ENCODE results near the gene DMAC2. TPM values are rescaled to one million over a fixed set of nuclear protein-coding genes. Genes with fewer than 3 reads are reported as not detected.

Gene DMAC2
- total RNA-seq, 1 experiment from 2014 or later: 57.8 TPM

DNA sequence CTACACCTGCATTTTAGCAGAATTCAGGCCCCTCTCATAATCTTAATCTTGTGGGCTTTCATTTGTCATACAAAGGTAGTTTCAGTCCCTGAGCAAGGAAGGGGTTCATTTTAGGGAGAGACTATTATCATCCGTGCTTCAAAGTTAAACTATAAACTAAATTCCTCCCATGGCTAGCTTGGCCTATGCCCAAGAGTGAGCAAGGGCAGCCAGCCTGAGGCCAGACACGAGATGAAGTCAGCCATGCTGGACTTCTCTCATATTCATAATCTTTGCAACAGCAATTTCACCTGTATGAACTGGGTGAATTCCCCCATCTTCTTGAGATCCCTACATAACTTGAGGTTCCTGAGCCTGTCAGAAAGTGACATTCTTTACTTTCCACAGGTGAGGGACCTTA is 16.2 kb upstream of the DMAC2 start:
- H3K36me3 ChIP-seq: no peaks in the 10 kb centered on the region
- no peak overlapping the region for H3K27ac ChIP-seq
- H3K4me1 ChIP-seq (replicated peaks): no peaks in the 10 kb centered on the region
- no peaks in the 10 kb centered on the region for H3K9me3 ChIP-seq (replicated peaks)
- H3K4me3 ChIP-seq: no peak overlapping the region
- H3K27me3 ChIP-seq (replicated peaks): peaks cover 59% of the 10 kb centered on the region
- DNase-seq (ENCODE audit: low read depth in 1 of 2, low spot score in 2 of 2): no peak

GRCh38 chr19:41452584-41453275 is 13.0 kb upstream of the DMAC2 start:
- no peak overlapping the region for H3K4me3 ChIP-seq
- H3K36me3 ChIP-seq: no peaks in the 10 kb centered on the region
- no peaks in the 10 kb centered on the region for H3K9me3 ChIP-seq (replicated peaks)
- DNase-seq (ENCODE audit: low read depth in 1 of 2, low spot score in 2 of 2): no peak
- H3K4me1 ChIP-seq (replicated peaks): no peaks in the 10 kb centered on the region
- H3K27ac ChIP-seq: no peak overlapping the region
- H3K27me3 ChIP-seq (replicated peaks): peaks cover 41% of the 10 kb centered on the region

DNA sequence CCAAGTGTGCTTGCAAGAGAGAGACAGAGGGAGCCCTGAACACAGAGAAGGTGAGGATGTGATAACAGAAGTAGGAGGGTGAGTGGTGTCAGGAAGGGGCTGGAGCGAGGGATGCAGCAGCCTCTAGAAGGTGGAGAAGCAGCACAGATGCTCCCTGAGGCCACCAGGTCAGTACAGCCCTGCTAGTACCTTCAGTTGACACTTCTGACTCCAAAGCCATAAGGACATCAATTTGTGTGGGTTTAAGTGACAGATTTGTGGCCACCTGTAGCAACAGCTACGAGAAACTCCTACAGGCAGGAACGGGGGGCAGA is 10.1 kb upstream of the DMAC2 start:
- H3K36me3 ChIP-seq: no peaks in the 10 kb centered on the region

GRCh38 chr19:41449079-41449864 is 9.6 kb upstream of the DMAC2 start:
- DNase-seq (ENCODE audit: low read depth in 1 of 2, low spot score in 2 of 2): peak; percentile 60 to 69
- Histone ChIP-seq H3K9me3 (replicated peaks) (no peaks in the 10 kb centered on the region), H3K36me3 (no peaks in the 10 kb centered on the region), H3K27me3 (replicated peaks) (peaks cover 21% of the 10 kb centered on the region), H3K4me1 (replicated peaks) (no peaks in the 10 kb centered on the region), H3K4me3 (no peak overlapping the region), H3K27ac (no peak overlapping the region)

More for the DNA sequence above, 10.1 kb upstream of the DMAC2 start:
- no peaks in the 10 kb centered on the region for H3K4me1 ChIP-seq (replicated peaks)
- H3K27me3 ChIP-seq (replicated peaks): peaks cover 21% of the 10 kb centered on the region
- H3K9me3 ChIP-seq (replicated peaks): no peaks in the 10 kb centered on the region
- no peak overlapping the region for H3K4me3 ChIP-seq
- no peak for DNase-seq (ENCODE audit: low read depth in 1 of 2, low spot score in 2 of 2)
- H3K27ac ChIP-seq: no peak overlapping the region

DNA sequence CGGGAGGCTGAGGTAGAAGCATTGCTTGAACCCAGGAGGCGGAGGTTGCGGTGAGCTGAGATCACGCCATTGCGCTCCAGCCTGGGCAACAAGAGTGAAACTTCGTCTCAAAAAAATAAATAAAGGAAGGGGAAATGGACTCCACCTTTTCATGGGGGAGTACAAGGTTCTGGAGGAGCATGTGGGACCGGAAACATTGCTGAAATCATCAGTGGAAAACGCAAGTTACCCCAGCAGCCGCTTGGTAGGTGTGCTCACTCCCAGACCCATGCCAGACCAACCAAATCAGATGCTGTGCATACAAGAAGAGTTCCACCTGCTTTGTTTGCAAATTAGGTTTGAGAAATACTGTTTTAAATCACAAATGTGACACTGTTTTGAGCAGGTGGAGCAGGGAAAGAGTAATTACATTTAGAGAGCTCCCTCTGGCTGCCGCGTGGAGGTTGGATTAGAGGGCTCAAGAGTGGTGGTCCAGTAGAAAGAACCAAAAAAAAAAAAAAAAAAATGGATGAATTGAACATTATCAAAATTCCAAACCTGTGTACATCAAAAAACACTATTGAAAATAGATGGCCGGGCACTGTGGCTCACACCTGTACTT is 8.1 kb upstream of the DMAC2 start:
- H3K4me3 ChIP-seq: no peak overlapping the region
- H3K9me3 ChIP-seq (replicated peaks): no peaks in the 10 kb centered on the region
- peaks cover 18% of the 10 kb centered on the region for H3K27me3 ChIP-seq (replicated peaks)
- no peak for DNase-seq (ENCODE audit: low read depth in 1 of 2, low spot score in 2 of 2)
- H3K4me1 ChIP-seq (replicated peaks): no peaks in the 10 kb centered on the region
- no peaks in the 10 kb centered on the region for H3K36me3 ChIP-seq
- H3K27ac ChIP-seq: no peak overlapping the region

- no peak overlapping the region for H3K4me3 ChIP-seq
- no peak overlapping the region for H3K27ac ChIP-seq
- H3K27me3 ChIP-seq (replicated peaks): peaks cover 18% of the 10 kb centered on the region
- no peaks in the 10 kb centered on the region for H3K9me3 ChIP-seq (replicated peaks)
- no peak for DNase-seq (ENCODE audit: low read depth in 1 of 2, low spot score in 2 of 2)
- H3K4me1 ChIP-seq (replicated peaks): no peaks in the 10 kb centered on the region
- H3K36me3 ChIP-seq: no peaks in the 10 kb centered on the region
Measured at GRCh38 chr19:41445575-41445974, 5.9 kb upstream of the DMAC2 start.

- Histone ChIP-seq H3K4me3 (no peak overlapping the region), H3K36me3 (no peaks in the 10 kb centered on the region), H3K4me1 (replicated peaks) (no peaks in the 10 kb centered on the region), H3K9me3 (replicated peaks) (no peaks in the 10 kb centered on the region), H3K27ac (no peak overlapping the region), H3K27me3 (replicated peaks) (peaks cover 14% of the 10 kb centered on the region)
- DNase-seq (ENCODE audit: low read depth in 1 of 2, low spot score in 2 of 2): no peak
Measured at GRCh38 chr19:41443813-41444455, 4.2 kb upstream of the DMAC2 start.

DNA sequence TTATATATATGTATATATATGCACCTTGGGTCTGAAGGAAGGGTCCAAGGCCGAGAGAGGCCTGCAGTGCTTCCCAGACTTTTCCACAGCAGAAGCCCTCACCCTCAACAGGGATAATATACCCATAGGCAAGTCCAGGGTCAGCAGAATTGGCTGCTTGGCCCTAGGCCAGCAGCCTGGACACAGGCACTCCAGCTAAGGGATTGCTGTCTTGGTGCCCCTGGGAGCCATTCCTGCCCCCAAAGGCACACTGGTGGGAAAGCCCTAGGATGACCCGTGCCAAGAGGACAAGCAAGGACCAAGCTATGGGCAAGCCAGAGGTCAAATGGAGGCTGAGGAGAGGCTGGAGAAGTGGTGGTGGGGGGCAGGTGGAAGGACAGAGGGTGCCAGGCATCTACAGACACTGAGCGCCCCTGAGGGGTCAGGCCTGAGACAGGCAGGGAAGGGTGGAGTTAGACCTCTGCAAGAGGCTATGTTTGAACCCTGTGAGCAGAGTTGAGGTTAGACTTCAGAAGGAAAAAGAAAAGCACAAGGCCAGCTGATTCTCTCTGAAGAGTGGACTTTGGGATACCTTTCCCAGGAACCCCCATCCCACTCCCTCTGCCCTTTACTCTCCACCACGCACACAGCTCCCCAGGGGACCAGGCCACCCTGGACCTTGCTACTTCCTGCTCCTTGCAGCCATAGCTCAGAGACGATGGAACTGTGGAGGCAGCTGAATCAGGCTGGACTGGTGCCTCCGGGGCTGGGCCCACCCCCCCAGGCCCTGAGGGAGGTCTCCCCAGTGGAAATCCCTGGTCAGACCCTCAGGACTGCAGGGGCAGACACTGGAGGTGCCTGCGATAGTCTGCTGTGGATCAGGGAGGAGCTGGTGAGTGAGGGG is 3.0 kb upstream of the DMAC2 start, which contains the start of gene ERICH4:
TSS of gene ERICH4 (plus strand) at position 684 of the 883 bp plus-strand sequence. CDS start at position 698, 14 bp downstream.
- Histone ChIP-seq H3K27ac (no peak within 1 kb of the TSS), H3K4me3 (no peak within 1 kb of the TSS), H3K9me3 (replicated peaks) (no peaks in the 10 kb centered on the region), H3K4me1 (replicated peaks) (no peaks in the 10 kb centered on the region), H3K27me3 (replicated peaks) (peaks cover 14% of the 10 kb centered on the region), H3K36me3 (peaks cover 6% of the 10 kb centered on the region)
- no peak for DNase-seq (ENCODE audit: low read depth in 1 of 2, low spot score in 2 of 2)

DNA sequence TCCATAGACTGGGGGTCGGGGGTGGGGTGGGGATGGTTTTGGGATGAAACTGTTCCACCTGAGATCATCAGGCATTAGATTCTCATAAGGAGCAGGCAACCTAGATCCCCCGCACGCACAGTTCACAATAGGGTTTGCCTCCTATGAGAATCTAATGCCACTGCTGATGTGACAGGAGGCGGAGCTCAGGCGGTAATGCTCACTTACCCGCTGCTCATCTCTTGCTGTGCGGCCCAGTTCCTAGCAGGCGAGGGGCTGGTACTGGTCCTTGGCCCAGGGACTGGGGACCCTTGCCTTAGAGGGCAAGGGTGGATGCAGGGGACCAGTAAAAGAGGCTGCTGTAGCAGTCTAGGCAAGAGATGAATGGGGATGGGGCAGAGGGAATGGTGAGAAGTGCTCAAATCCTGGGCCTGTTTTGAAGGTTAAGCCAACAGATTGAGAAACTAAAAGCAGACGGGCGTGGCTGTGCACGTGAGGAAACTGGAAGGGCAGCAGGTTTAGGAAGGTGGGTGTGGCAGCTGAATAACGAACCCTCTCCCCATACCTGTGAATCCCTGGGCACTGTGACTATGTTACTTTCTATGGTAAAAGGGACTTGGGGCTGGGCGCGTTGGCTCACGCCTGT is 1.7 kb upstream of the DMAC2 start:
- Histone ChIP-seq H3K9me3 (replicated peaks) (no peaks in the 10 kb centered on the region), H3K27ac (no peak overlapping the region), H3K27me3 (replicated peaks) (peaks cover 14% of the 10 kb centered on the region), H3K36me3 (peaks cover 11% of the 10 kb centered on the region), H3K4me3 (no peak overlapping the region), H3K4me1 (replicated peaks) (no peaks in the 10 kb centered on the region)
- DNase-seq (ENCODE audit: low read depth in 1 of 2, low spot score in 2 of 2): no peak

- no peaks in the 10 kb centered on the region for H3K27me3 ChIP-seq (replicated peaks)
- H3K36me3 ChIP-seq: peaks cover 27% of the 10 kb centered on the region
- DNase-seq (ENCODE audit: low read depth in 1 of 2, low spot score in 2 of 2): no peak
- H3K9me3 ChIP-seq (replicated peaks): no peaks in the 10 kb centered on the region
- H3K4me3 ChIP-seq: no peak overlapping the region
- no peak overlapping the region for H3K27ac ChIP-seq
- H3K4me1 ChIP-seq (replicated peaks): no peaks in the 10 kb centered on the region
Measured at GRCh38 chr19:41437944-41438574, 1.7 kb downstream of the DMAC2 start.

DNA sequence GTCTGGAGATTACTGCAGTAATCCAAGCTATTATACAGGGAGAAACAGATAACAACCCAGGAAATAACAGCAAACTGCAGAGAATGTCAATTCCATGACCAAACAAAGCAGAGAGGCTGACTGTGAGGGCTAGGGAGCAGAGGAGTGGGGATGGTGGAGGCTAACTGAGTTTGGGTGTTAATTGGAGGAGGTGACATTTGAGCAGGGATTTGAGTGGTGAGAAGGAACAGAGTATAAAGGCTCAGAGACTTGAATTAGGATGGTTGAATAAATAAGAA is 3.1 kb downstream of the DMAC2 start:
- H3K27ac ChIP-seq: no peak overlapping the region
- H3K4me1 ChIP-seq (replicated peaks): no peaks in the 10 kb centered on the region
- no peak overlapping the region for H3K4me3 ChIP-seq
- no peaks in the 10 kb centered on the region for H3K9me3 ChIP-seq (replicated peaks)
- H3K27me3 ChIP-seq (replicated peaks): no peaks in the 10 kb centered on the region
- no peak for DNase-seq (ENCODE audit: low read depth in 1 of 2, low spot score in 2 of 2)
- H3K36me3 ChIP-seq: peaks cover 38% of the 10 kb centered on the region

DNA sequence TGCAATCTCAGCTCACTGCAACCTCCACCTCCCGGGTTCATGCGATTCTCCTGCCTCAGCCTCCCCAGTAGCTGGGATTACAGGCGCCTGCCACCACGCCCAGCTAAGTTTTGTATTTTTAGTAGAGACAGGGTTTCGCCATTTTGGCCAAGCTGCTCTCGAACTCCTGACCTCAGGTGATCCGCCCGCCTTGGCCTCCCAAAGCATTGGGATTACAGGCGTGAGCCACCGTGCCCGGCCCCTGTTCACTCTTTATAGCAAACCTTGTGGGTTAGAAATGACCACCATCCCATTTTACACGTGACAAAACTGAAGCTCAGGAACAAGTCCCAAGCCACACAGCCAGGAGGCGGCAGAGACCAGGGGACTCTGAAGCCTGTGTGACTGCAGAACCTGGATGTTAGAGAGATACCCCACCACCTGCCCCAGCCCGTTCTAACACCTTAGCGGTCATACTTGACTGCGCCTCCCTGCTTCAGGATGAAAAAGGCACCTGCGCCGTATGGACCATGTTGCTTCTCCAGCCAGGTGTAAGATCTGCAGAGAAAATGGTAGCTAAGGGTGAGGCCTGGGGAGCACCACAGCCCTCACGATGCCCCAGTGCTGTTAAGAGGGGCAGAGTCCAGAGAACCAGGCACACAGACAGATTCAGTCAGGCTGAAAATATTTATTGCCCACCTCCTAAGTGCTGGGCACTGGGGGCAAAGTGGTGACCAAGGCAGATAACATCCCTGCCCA is 3.6 kb downstream of the DMAC2 start:
- H3K4me1 ChIP-seq (replicated peaks): no peaks in the 10 kb centered on the region
- no peak overlapping the region for H3K27ac ChIP-seq
- peaks cover 43% of the 10 kb centered on the region for H3K36me3 ChIP-seq
- H3K4me3 ChIP-seq: no peak overlapping the region
- DNase-seq (ENCODE audit: low read depth in 1 of 2, low spot score in 2 of 2): no peak
- no peaks in the 10 kb centered on the region for H3K9me3 ChIP-seq (replicated peaks)
- no peaks in the 10 kb centered on the region for H3K27me3 ChIP-seq (replicated peaks)

Measured in SJSA1 (cell line).